Renal cortical epithelial cell (primary cell): ENCODE measurements around the gene CFAP97D2. TPM values are rescaled to one million over a fixed set of nuclear protein-coding genes. Genes with fewer than 3 reads are reported as not detected.
"Not testable (repeated sequence)": the region's sequence is repeated elsewhere in the genome, so short reads cannot be mapped to it uniquely, and the experiment has no call there.

Source experiments
- DNase-seq: peaks from one replicate; pipeline ENCODE4 v3.0.0-alpha.2; 2011; ENCODE audit warnings: low read depth
- total RNA-seq: library from RNA; depleted of rRNA; stranded (reverse); fragments of >200 nt; gene quantifications from 2 replicates; pipeline ENCODE4 v1.2.3, GENCODE V29; 2014

Gene CFAP97D2
- not detected in 2 replicates for total RNA-seq

DNA sequence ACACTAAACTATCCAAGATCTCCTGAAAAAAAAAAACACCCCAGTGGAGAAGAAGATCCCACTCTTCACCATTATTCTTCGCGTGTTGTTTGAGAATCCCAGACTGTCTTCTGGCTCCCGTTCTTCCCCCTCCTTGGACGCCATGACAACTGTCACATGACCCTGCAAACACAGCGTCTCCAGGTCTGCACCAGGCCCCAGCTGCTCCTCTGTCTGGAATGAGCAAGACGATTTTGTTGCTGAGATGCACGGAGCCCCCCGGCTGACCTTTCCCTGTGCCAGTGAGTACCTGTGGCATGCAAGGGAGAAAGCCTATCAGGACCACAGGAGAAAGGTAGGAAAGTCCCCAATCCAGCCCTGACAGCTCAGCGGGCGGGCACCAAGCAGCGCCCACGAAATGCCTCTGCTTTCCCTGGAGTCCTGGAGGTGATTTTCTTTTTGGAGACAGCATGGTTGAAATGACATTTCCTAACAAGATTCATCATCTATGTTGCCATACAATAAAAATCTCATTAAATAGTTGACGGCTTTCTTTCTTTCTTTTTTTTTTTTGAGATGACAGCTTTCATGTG lies at the start of gene CFAP97D2:
TSS of gene CFAP97D2 (plus strand) at position 171 of the 572 bp plus-strand sequence. CDS start at position 245, 74 bp downstream.
- DNase-seq, result no peak

GRCh38 chr13:114129649-114130062 lies 49.4 kb upstream of the CFAP97D2 start:
- DNase-seq, result no peak

DNA sequence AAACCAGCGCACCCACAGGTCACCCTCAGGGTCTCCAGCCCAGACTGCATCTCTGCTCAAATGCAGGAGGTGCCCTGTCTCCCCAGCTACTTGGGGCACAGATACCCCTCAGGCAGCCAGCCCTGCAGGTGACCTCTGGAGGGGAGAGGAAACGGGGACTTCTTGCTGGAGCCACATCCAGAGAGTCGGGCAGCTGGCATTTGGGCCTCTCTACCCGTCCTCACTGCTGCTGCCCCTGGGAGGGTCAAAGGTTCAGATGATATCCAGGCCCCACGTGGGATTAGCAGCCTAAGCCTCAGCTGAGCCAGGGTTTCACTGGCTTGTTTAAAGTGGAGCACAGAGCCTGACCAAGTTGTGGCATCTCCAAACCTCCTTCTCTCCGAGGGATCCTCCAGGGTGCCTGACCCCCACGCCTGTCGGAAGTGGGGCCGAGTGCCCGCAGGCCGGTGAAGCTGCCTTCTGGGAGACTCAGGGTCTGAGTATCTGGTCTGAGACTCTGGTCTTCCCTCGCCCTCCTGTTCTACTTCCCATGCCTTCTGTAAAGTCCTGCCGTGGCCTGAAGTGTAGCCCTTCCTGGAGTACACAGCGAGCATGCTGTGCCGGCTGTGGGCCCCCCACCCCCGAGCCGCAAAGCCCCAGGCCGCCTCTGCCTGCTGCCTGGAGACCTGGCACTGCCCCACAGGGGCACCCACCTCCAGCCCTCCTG lies 48.8 kb upstream of the CFAP97D2 start:
- DNase-seq, result no peak

GRCh38 chr13:114130837-114131582 lies 48.0 kb upstream of the CFAP97D2 start:
- DNase-seq, result peak; percentile 70

DNA sequence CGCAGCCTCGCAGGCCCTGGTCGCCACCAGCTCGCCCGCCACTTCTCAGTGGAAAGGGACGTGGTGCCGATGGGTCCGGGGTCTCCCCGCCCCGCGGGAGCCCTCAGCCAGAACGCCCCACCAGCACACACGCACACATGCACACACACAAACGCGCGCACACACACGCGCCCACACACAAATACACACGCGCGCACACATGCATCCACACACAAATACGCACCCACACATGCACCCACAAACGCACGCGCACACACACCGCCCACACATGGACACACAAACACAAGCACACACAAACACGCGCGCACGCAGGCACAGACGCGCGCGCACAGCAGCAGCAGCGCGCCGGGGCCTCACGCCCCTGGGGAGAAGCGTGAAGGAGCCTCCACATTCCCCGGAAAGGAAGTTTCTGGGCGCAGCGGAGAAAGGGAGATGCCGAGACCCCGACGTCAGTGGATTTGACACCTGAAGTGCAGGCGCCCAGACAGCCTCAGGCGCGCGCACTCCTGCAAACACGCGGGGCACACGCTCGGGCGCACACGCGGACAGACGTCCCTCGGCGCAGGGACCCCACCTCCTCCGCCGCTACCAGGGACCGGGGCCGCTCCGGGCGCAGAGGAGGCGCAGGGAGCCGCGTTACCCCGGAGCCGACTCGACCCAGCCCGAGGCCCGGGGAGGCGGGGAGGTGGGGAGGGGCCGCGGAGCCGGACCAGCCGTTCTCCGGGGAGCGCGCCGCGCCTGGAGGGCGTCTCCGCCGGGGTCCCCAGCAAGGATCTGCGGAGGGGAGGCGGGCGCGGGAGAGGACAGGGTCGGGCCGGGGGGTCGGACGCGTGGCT lies 47.3 kb upstream of the CFAP97D2 start:
- DNase-seq, result no peak

DNA sequence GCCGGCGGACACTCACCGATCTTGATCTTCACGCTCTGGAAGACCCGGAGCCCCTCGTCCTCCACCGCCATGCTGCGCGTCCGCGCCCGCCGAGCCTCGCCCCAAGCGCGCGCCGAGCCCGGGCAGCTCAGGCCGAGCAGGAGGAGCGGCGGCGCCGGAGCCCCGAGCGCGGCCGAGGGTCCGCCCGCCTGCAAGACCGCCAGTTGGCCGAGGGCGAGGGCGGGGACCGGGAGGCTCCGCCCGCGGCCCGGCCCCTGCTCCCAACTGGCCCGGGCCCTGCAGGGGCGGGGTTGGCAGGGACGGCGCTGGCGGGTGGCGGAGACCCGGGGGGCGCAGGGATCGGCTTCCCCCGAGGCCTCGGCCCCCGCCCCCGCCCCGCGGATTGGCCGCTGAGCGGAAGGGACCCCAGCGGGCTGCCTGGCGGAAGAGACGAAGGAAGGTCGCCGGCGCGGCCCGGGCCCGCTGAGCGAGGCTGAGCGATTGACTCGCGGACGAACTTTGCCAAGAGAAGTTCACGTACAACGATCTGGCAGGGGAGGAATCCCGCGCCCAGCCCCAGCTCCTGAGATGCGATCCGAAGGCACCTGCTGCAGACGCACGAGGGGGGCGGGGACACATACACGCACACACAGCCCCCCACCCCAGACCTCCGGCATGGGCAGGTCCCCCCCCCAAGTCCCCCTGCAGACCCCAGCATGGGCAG lies 46.5 kb upstream of the CFAP97D2 start, which contains the start of gene RASA3:
TSS of gene RASA3 (minus strand) at position 205 of the 703 bp plus-strand sequence. CDS start at position 71, 134 bp downstream.
- peak; percentile 38 for DNase-seq

GRCh38 chr13:114133126-114133525 lies 45.9 kb upstream of the CFAP97D2 start:
- not testable (repeated sequence) for DNase-seq

DNA sequence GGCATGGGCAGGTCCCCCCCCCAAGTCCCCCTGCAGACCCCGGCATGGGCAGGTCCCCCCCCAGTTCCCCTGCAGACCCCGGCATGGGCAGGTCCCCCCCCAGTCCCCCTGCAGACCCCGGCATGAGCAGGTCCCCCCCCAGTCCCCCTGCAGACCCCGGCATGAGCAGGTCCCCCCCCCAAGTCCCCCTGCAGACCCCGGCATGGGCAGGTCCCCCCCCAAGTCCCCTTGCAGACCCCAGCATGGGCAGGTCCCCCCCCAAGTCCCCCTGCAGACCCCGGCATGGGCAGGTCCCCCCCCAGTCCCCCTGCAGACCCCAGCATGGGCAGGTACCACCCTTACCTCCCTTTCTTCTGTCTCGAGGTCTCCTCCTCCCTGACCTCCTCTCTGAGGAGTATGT lies 45.5 kb upstream of the CFAP97D2 start:
- DNase-seq, result not testable (repeated sequence)

- DNase-seq, result peak; percentile 42
These were observed 44.7 kb upstream of the CFAP97D2 start for GRCh38 chr13:114134111-114134943.

DNA sequence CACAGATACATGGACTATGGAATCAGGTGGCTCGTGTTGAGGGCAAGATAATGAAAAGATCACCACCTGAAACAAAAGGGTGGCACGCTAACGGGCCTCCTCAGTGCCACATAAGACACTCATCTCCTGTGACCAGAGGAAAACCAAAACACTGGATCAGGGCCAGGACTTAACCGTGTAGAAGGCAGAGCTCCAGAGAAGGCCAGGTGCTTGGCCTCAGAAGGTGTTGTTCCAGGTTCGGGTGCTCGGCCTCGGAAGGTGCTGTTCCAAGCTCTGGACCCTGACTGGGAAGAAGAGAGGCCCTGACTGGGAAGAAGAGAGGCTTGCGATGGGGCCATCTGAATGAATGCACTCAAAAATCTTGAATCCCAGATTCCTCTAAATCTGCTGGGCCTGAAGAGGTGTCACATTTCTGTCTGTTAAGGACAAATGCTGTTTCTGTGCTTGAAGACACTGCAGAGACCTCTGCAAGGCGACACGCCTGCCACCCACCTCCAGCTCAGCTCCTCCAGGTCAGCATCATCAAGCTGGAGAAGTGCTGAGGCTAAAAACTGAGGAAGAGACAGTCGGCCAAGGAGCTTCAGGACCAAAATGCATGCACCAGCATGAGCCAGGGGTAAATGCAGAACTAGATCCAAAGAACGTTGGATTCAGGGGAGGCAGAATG lies 44.0 kb upstream of the CFAP97D2 start:
- DNase-seq, result no peak

- no peak for DNase-seq
These were observed 43.3 kb upstream of the CFAP97D2 start for GRCh38 chr13:114135731-114136171.

DNA sequence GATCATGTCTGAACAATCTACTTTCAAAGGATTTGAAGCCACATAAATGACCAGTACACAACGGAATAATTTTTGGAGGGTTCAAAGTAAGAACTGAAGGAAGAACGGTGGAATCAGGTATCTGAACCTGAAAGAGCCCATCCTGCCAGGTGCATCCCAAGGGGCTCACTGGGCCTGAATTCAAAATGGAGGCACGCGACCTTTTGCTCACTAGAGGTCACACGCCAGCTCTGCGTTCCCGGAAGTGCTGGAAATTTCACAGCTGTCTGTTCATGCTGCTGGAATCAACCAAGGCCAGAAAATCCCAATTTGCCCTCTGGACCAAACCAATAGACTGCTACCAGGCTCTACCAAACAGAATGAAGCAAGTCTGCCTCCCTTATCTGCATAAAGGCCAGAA lies 42.5 kb upstream of the CFAP97D2 start:
- no peak for DNase-seq

DNA sequence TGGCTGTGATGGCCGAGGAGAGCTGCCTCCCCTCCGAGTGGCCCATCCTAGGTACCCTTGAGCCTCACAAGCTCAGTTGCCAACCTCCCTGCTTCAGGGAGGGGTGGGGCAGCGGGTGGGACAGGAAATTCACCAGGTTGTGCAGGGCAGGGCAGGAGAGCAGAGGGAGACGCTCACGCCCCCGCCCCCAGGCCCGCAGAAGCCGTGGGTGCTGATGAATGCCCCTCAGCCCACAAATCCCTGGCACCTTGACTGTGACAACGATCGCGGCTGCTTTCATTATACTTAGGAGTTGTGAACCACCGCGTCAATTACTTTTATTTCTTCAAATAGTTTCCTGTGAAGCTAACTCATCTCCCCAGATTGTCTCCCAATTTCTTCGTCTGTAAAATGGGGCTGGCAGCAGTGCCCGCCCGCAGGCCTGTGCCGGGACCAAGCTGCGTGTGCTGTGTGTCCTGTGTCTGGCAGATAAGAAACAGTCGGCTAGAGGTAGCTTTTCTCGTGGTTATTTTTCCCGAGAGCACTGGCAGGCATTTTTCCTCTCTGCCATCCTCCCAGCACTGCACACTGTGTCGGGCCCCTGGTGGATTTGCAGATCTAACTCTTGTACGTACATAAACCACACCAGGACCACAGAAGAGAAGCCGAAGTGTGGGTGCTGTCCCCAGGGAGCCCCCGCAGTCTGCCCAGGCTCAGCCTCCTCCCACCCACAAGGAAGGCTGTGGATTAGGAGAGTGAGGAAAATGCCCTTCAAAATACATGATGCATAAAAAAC lies 38.7 kb upstream of the CFAP97D2 start:
- DNase-seq, result no peak

- no peak for DNase-seq
These were observed 38.2 kb upstream of the CFAP97D2 start for GRCh38 chr13:114140906-114141250.

GRCh38 chr13:114141261-114141996 lies 37.6 kb upstream of the CFAP97D2 start:
- DNase-seq, result no peak

- DNase-seq, result no peak
These were observed 36.9 kb upstream of the CFAP97D2 start for GRCh38 chr13:114142137-114142550.

GRCh38 chr13:114142640-114143490 lies 36.2 kb upstream of the CFAP97D2 start:
- DNase-seq, result no peak
